CD4-positive, alpha-beta memory T cell (primary cell): ENCODE data around the gene MAGI1. TPM values are rescaled to one million over a fixed set of nuclear protein-coding genes. Genes with fewer than 3 reads are reported as not detected.

Source experiments
- CTCF ChIA-PET: fragments of 350-600 bp; sonication (Branson Sonifier 250); formaldehyde crosslinking; loops from one replicate; lab custom pipeline; 2021; ENCODE audit warnings: inconsistent platforms; ENCODE audit not compliant: partially characterized antibody; lab: Charles Lee
- POLR2A ChIA-PET: fragments of 350-600 bp; sonication (Branson Sonifier 250); formaldehyde crosslinking; loops from one replicate; lab custom pipeline; 2021; ENCODE audit not compliant: partially characterized antibody; lab: Charles Lee
- DNase-seq, 5 donors: peaks; one replicate each; pipeline versions ENCODE4 v3.0.0 to v3.0.0-alpha.2; 2020 to 2022; ENCODE audit warnings: mixed read lengths in 1 of 5
- H3K27ac ChIP-seq: one replicate; pipeline ENCODE4 v1.7.0; 2013; ENCODE audit warnings: low read depth, low read length
- H3K27me3 ChIP-seq: 2 replicates; pipeline ENCODE4 v1.7.0; 2013; ENCODE audit warnings: mild to moderate bottlenecking, low read length, moderate library complexity; ENCODE audit not compliant: insufficient read depth
- H3K36me3 ChIP-seq: 2 replicates; pipeline ENCODE4 v1.7.0; 2013; ENCODE audit warnings: mild to moderate bottlenecking, low read length, moderate library complexity; ENCODE audit not compliant: insufficient read depth
- H3K4me1 ChIP-seq: 2 replicates; pipeline ENCODE4 v1.7.0; 2013; ENCODE audit warnings: mild to moderate bottlenecking, low read length, moderate library complexity; ENCODE audit not compliant: insufficient read depth
- H3K4me3 ChIP-seq, 2 donors: one replicate each; pipeline ENCODE4 v1.7.0; 2013; ENCODE audit warnings: low read length in 2 of 2, mild to moderate bottlenecking in 1 of 2
- H3K9me3 ChIP-seq, 2 donors: one replicate each; pipeline ENCODE4 v1.7.0; 2013; ENCODE audit warnings: low read length in 2 of 2, control low read depth in 1 of 2; ENCODE audit not compliant: control insufficient read depth in 1 of 2
- H3K27ac Mint-ChIP-seq, 7 donors: one replicate each; pipeline ENCODE4 v1.8.0; 2020 to 2021; ENCODE audit warnings: mixed read lengths in 7 of 7, mild to moderate bottlenecking in 6 of 7, inconsistent platforms in 3 of 7, moderate library complexity in 3 of 7
- H3K27me3 Mint-ChIP-seq, 2 donors: one replicate each; pipeline ENCODE4 v1.8.0; 2020 to 2021; ENCODE audit warnings: mixed read lengths in 2 of 2
- H3K36me3 Mint-ChIP-seq, 2 donors: one replicate each; pipeline ENCODE4 v1.8.0; 2020 to 2021; ENCODE audit warnings: mixed read lengths in 2 of 2, inconsistent platforms in 1 of 2, mild to moderate bottlenecking in 1 of 2
- H3K4me1 Mint-ChIP-seq, 4 donors: one replicate each; pipeline ENCODE4 v1.8.0; 2020 to 2021; ENCODE audit warnings: mixed read lengths in 4 of 4, mild to moderate bottlenecking in 1 of 4
- H3K4me3 Mint-ChIP-seq, 8 donors: one replicate each; pipeline ENCODE4 v1.8.0; 2020 to 2021; ENCODE audit warnings: mixed read lengths in 8 of 8, mild to moderate bottlenecking in 7 of 8, moderate library complexity in 6 of 8, inconsistent platforms in 3 of 8
- H3K9me3 Mint-ChIP-seq, 8 donors: one replicate each; pipeline ENCODE4 v1.8.0; 2020 to 2021; ENCODE audit warnings: mixed read lengths in 8 of 8, mild to moderate bottlenecking in 5 of 8, inconsistent platforms in 3 of 8, moderate library complexity in 1 of 8
- intact Hi-C: fragments of 100-400 bp; cut with micrococcal nuclease; formaldehyde crosslinking; loops from one replicate; pipeline ENCODE4 v1.15.1; 2023
- polyA plus RNA-seq, 2 donors: library from polyadenylated mRNA; unstranded; fragments of 300-500 nt; fragmentation: Illumina TruSeq; gene quantifications; one replicate each; pipeline ENCODE4 v1.2.3, GENCODE V29; 2021
- total RNA-seq, 2 experiments: library from RNA; stranded (reverse); gene quantifications; one replicate each; pipeline ENCODE4 v1.2.3, GENCODE V29; 2021

MAGI1 gene
- total and polyA plus RNA-seq, 4 experiments from 2014 or later, result 0.20 TPM; not detected in 3

GRCh38 chr3:65507437-65507836 lies 531.3 kb downstream of the MAGI1 start:
- Mint-ChIP-seq H3K4me1 (no peaks in the 10 kb centered on the region), H3K9me3 (peaks cover 0 to 12% (median 5%) of the 10 kb centered on the region in 8 donors), H3K4me3 (no peak overlapping the region), H3K36me3 (no peaks in the 10 kb centered on the region), H3K27me3 (no peaks in the 10 kb centered on the region), H3K27ac (no peak overlapping the region)
- ChIA-PET CTCF (no interaction called here), POLR2A (no interaction called here)
- intact Hi-C loops, result no loop called here
- no peaks in the 10 kb centered on the region for H3K9me3 ChIP-seq
- no peak for DNase-seq
- H3K4me3 ChIP-seq, result no peak overlapping the region
- no peaks in the 10 kb centered on the region for H3K36me3 ChIP-seq
- no peaks in the 10 kb centered on the region for H3K27me3 ChIP-seq
- no peak overlapping the region for H3K27ac ChIP-seq
- no peaks in the 10 kb centered on the region for H3K4me1 ChIP-seq

- intact Hi-C loops, result no loop called here
- Mint-ChIP-seq H3K27ac (no peak overlapping the region), H3K27me3 (no peaks in the 10 kb centered on the region)
Observed at GRCh38 chr3:65503776-65504175, 534.9 kb downstream of the MAGI1 start.

GRCh38 chr3:65502526-65502925 lies 536.2 kb downstream of the MAGI1 start:
- DNase-seq, result no peak
- Histone ChIP-seq H3K4me1 (no peaks in the 10 kb centered on the region), H3K9me3 (no peaks in the 10 kb centered on the region), H3K27ac (no peak overlapping the region), H3K27me3 (no peaks in the 10 kb centered on the region), H3K4me3 (no peak overlapping the region), H3K36me3 (no peaks in the 10 kb centered on the region)
- intact Hi-C loops, result no loop called here
- ChIA-PET POLR2A (no interaction called here), CTCF (no interaction called here)
- Mint-ChIP-seq H3K27ac (no peak overlapping the region), H3K9me3 (peaks cover 0 to 4% (median under 1%) of the 10 kb centered on the region in 8 donors), H3K4me3 (no peak overlapping the region), H3K4me1 (no peaks in the 10 kb centered on the region), H3K27me3 (no peaks in the 10 kb centered on the region), H3K36me3 (no peaks in the 10 kb centered on the region)

More at GRCh38 chr3:65503776-65504175, 534.9 kb downstream of the MAGI1 start:
- Histone ChIP-seq H3K36me3 (no peaks in the 10 kb centered on the region), H3K4me1 (no peaks in the 10 kb centered on the region), H3K27me3 (no peaks in the 10 kb centered on the region), H3K4me3 (no peak overlapping the region), H3K9me3 (no peaks in the 10 kb centered on the region), H3K27ac (no peak overlapping the region)
- H3K4me1 Mint-ChIP-seq, result no peaks in the 10 kb centered on the region
- no peak for DNase-seq
- H3K36me3 Mint-ChIP-seq, result no peaks in the 10 kb centered on the region
- H3K9me3 Mint-ChIP-seq, result peaks cover 0 to 8% (median 3%) of the 10 kb centered on the region in 8 donors
- H3K4me3 Mint-ChIP-seq, result no peak overlapping the region
- ChIA-PET POLR2A (no interaction called here), CTCF (no interaction called here)

GRCh38 chr3:65500398-65501306 lies 538.1 kb downstream of the MAGI1 start:
- no peaks in the 10 kb centered on the region for H3K27me3 ChIP-seq
- no peak overlapping the region for H3K27ac ChIP-seq
- H3K27me3 Mint-ChIP-seq, result no peaks in the 10 kb centered on the region
- no peak overlapping the region for H3K27ac Mint-ChIP-seq
- no peaks in the 10 kb centered on the region for H3K4me1 ChIP-seq
- H3K4me3 Mint-ChIP-seq, result no peak overlapping the region
- POLR2A ChIA-PET, result no interaction called here
- no peaks in the 10 kb centered on the region for H3K9me3 ChIP-seq
- intact Hi-C loops, result no loop called here
- H3K4me3 ChIP-seq, result no peak overlapping the region
- no peaks in the 10 kb centered on the region for H3K36me3 Mint-ChIP-seq
- no peaks in the 10 kb centered on the region for H3K36me3 ChIP-seq
- CTCF ChIA-PET, result no interaction called here
- no peak for DNase-seq
- no peaks in the 10 kb centered on the region for H3K4me1 Mint-ChIP-seq
- H3K9me3 Mint-ChIP-seq, result peaks cover 0 to 9% (median 2%) of the 10 kb centered on the region in 8 donors

GRCh38 chr3:65497846-65498245 lies 540.9 kb downstream of the MAGI1 start:
- ChIA-PET POLR2A (no interaction called here), CTCF (no interaction called here)
- H3K9me3 Mint-ChIP-seq, result peaks cover 0 to 9% (median 3%) of the 10 kb centered on the region in 8 donors
- intact Hi-C loops, result no loop called here
- H3K36me3 Mint-ChIP-seq, result no peaks in the 10 kb centered on the region
- no peak for DNase-seq
- H3K27ac Mint-ChIP-seq, result no peak overlapping the region
- Histone ChIP-seq H3K4me3 (no peak overlapping the region), H3K27ac (no peak overlapping the region), H3K9me3 (no peaks in the 10 kb centered on the region), H3K4me1 (no peaks in the 10 kb centered on the region), H3K36me3 (no peaks in the 10 kb centered on the region), H3K27me3 (no peaks in the 10 kb centered on the region)
- H3K4me1 Mint-ChIP-seq, result no peaks in the 10 kb centered on the region
- H3K27me3 Mint-ChIP-seq, result no peaks in the 10 kb centered on the region
- no peak overlapping the region for H3K4me3 Mint-ChIP-seq

- H3K27me3 Mint-ChIP-seq, result no peaks in the 10 kb centered on the region
- H3K36me3 Mint-ChIP-seq, result no peaks in the 10 kb centered on the region
- H3K27ac ChIP-seq, result no peak overlapping the region
- no peaks in the 10 kb centered on the region for H3K4me1 ChIP-seq
- H3K27ac Mint-ChIP-seq, result no peak overlapping the region
- H3K4me3 Mint-ChIP-seq, result no peak overlapping the region
- DNase-seq, result no peak
- H3K9me3 Mint-ChIP-seq, result peaks cover 0 to 9% (median 3%) of the 10 kb centered on the region in 8 donors
- H3K27me3 ChIP-seq, result no peaks in the 10 kb centered on the region
- no peaks in the 10 kb centered on the region for H3K9me3 ChIP-seq
- H3K4me1 Mint-ChIP-seq, result no peaks in the 10 kb centered on the region
- ChIA-PET CTCF (no interaction called here), POLR2A (no interaction called here)
- no peaks in the 10 kb centered on the region for H3K36me3 ChIP-seq
- intact Hi-C loops, result no loop called here
- H3K4me3 ChIP-seq, result no peak overlapping the region
Observed at GRCh38 chr3:65497236-65497635, 541.5 kb downstream of the MAGI1 start.

GRCh38 chr3:65493938-65494337 lies 544.8 kb downstream of the MAGI1 start:
- H3K4me3 ChIP-seq, result no peak overlapping the region
- POLR2A ChIA-PET, result no interaction called here

More at GRCh38 chr3:65493938-65494337, 544.8 kb downstream of the MAGI1 start:
- H3K36me3 ChIP-seq, result no peaks in the 10 kb centered on the region
- H3K27ac Mint-ChIP-seq, result no peak overlapping the region
- H3K27me3 Mint-ChIP-seq, result no peaks in the 10 kb centered on the region
- no peak overlapping the region for H3K27ac ChIP-seq
- H3K36me3 Mint-ChIP-seq, result no peaks in the 10 kb centered on the region
- H3K4me3 Mint-ChIP-seq, result no peak overlapping the region
- intact Hi-C loops, result no loop called here
- H3K9me3 ChIP-seq, result no peaks in the 10 kb centered on the region
- peaks cover 0 to 10% (median 6%) of the 10 kb centered on the region in 8 donors for H3K9me3 Mint-ChIP-seq
- H3K27me3 ChIP-seq, result no peaks in the 10 kb centered on the region
- no peaks in the 10 kb centered on the region for H3K4me1 ChIP-seq
- CTCF ChIA-PET, result no interaction called here
- H3K4me1 Mint-ChIP-seq, result no peaks in the 10 kb centered on the region
- DNase-seq, result no peak
